Rectal smooth muscle tissue (tissue), 1 donor: Measurements from ENCODE around the gene CACNA2D4.

Source experiments
- H3K27ac ChIP-seq: one replicate; pipeline ENCODE4 v1.7.0; 2013; ENCODE audit warnings: low read depth, low read length, inconsistent platforms
- H3K27me3 ChIP-seq: one replicate; pipeline ENCODE4 v1.7.0; 2013; ENCODE audit warnings: low read length; ENCODE audit not compliant: control insufficient read depth, insufficient read depth
- H3K36me3 ChIP-seq: one replicate; pipeline ENCODE4 v1.7.0; 2013; ENCODE audit warnings: low read length; ENCODE audit not compliant: control insufficient read depth, insufficient read depth
- H3K4me1 ChIP-seq: one replicate; pipeline ENCODE4 v1.7.0; 2013; ENCODE audit warnings: low read length; ENCODE audit not compliant: control insufficient read depth, insufficient read depth
- H3K4me3 ChIP-seq: one replicate; pipeline ENCODE4 v1.7.0; 2013; ENCODE audit warnings: low read length
- H3K9ac ChIP-seq: one replicate; pipeline ENCODE4 v1.7.0; 2013; ENCODE audit warnings: low read length

The CACNA2D4 gene

GRCh38 chr12:1758376-1758775 lies 160.1 kb downstream of the CACNA2D4 start:
- Histone ChIP-seq H3K27me3 (no peaks in the 10 kb centered on the region), H3K9ac (no peak overlapping the region), H3K4me1 (peaks cover 2% of the 10 kb centered on the region), H3K4me3 (no peak overlapping the region), H3K27ac (no peak overlapping the region), H3K36me3 (peaks cover 2% of the 10 kb centered on the region)

- no peak overlapping the region for H3K9ac ChIP-seq
- no peaks in the 10 kb centered on the region for H3K4me1 ChIP-seq
- peaks cover 2% of the 10 kb centered on the region for H3K36me3 ChIP-seq
- no peak overlapping the region for H3K4me3 ChIP-seq
- H3K27me3 ChIP-seq = no peaks in the 10 kb centered on the region
- H3K27ac ChIP-seq = no peak overlapping the region
These were observed 168.2 kb downstream of the CACNA2D4 start for GRCh38 chr12:1750300-1750699.

GRCh38 chr12:1749019-1749418 lies 169.4 kb downstream of the CACNA2D4 start:
- Histone ChIP-seq H3K4me3 (no peak overlapping the region), H3K4me1 (no peaks in the 10 kb centered on the region), H3K36me3 (no peaks in the 10 kb centered on the region), H3K27ac (no peak overlapping the region), H3K27me3 (no peaks in the 10 kb centered on the region), H3K9ac (no peak overlapping the region)

- no peak overlapping the region for H3K9ac ChIP-seq
- no peaks in the 10 kb centered on the region for H3K27me3 ChIP-seq
- H3K27ac ChIP-seq = no peak overlapping the region
- H3K4me1 ChIP-seq = no peaks in the 10 kb centered on the region
- H3K36me3 ChIP-seq = no peaks in the 10 kb centered on the region
- no peak overlapping the region for H3K4me3 ChIP-seq
These were observed 170.8 kb downstream of the CACNA2D4 start for GRCh38 chr12:1747609-1748008.

- no peaks in the 10 kb centered on the region for H3K36me3 ChIP-seq
- H3K27me3 ChIP-seq = no peaks in the 10 kb centered on the region
- H3K4me1 ChIP-seq = no peaks in the 10 kb centered on the region
- H3K9ac ChIP-seq = no peak overlapping the region
- H3K27ac ChIP-seq = no peak overlapping the region
- H3K4me3 ChIP-seq = no peak overlapping the region
These were observed 173.5 kb downstream of the CACNA2D4 start for GRCh38 chr12:1744932-1745331.
